GM21786 (cell line): ENCODE results near the gene CCDC148.

Experiments
- ATAC-seq: cut with Tn5 transposase; IDR thresholded peaks from one replicate; pipeline ENCODE4 v1.9.1; 2021; ENCODE audit not compliant: unreplicated experiment

The CCDC148 gene

DNA sequence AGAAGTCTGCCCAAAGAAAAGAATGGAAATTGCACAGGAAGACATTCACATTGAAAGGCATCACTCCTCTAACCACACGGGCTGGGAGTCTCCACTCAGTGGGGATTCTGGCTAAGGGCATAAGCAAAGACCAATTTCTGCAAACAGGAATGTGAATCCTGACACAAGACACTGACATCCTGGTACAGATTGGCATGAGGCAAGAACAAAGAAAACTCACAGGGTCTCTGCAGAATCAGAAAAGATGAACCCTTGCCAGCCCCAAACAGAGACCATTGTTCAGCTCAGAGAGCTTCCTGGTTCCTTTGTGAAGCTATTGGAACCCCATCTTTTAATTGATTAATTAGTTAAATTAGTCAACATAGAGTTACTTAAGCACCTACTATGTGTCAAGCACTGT, 272.6 kb downstream of the CCDC148 start:
- ATAC-seq, result no peak

DNA sequence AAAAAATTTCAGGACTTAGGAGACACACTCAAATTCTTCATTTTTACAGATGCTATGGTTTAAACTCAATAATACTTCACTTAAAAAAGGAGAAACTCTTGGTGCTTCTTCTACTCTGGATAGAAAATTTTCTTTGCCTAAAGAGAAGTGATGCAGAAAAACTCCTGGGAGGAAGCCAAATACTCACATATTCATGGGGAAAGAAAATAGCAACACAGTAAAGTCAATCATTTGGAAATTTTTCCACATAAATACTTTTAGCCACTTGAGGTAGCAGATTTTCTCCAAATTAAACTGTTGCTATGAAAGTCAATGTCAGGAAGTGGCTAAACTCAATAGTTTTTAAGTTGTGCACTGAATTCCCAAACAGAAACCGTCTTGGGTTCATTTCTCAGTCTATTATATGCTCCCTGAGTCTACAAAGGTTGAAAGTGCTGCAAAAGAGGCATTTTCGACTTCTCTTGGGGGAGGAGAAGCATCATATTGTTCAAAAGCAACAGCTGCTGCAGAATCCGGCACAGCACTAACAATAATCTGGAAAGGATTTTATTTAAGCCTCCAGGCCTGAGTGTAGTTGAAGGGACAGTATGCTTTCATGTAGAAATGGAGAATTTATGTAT, 273.8 kb downstream of the CCDC148 start:
- no peak for ATAC-seq

DNA sequence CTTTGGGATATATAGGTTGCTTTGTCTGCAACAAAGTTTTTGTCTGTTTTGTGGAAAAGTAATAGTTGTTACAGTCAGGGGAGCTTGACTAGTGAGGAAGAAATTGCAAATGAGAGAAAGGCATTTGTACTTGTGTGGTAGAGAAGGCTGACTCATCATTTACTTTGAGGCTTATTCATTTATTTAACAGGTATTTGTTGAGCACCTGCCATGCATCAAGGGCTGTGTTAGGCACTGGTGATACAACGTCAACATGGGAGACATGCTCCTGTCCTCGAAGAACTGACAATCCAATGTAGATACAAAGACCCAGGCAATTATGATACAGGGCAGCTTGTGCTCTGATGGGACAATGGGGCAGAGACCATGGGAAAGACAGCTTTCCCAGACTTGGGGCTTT, 275.4 kb downstream of the CCDC148 start:
- no peak for ATAC-seq

DNA sequence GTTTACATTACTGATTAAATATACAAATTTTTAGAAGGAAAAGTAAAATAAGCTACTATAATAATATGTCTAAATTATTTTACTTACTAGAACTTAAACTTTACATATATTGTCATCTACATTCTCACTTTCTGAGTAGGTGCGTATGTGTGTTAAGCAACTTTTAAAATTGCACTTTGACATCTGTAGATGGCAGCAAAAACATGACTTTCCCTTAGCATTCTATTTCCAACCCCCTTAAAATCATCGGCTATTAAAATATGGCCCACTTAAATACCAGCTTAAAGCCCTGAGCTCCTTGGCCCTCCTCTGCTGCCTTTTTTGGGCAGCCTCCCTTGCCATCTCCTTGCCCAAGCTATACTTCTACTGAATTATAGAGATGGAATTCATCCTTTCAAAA, 276.9 kb downstream of the CCDC148 start:
- no peak for ATAC-seq

DNA sequence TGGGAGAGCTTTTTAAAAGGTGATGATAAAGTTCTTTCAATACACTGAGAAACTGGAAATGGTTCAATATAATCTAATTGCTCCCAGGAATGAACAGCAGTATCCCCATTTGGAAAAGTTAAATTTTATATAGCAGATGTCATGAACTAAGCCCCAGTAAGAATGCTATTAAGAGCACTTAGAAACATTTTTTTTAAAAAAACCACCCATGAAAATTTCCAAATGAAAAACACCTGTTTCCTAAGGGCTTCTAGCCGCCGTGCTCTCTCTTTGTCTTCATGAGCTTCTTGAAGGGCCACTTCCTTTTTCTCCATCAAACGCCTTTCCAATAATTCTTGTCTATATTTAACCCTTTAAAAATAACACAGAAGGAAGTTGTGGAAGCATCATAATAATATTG, 277.9 kb downstream of the CCDC148 start:
- ATAC-seq, result no peak

DNA sequence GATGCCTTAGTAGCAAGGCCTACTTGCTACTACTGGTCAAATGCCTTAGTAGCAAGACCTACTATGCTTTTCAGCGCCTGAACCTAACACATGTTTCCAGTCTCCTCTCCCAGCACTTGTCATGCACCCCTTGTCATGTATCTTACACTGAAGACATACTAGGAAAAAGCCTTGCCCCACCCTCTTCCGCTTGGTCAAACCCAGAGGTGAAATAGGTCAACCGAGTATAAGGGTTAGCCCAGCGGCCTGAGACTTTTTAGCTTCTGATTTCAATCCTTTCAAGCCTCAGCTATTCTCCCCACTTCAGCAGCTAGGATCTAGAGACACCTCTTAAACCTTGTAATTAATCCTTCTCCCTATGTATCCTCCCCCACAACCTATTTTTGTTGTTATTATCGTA, 281.6 kb downstream of the CCDC148 start:
- ATAC-seq, result no peak

DNA sequence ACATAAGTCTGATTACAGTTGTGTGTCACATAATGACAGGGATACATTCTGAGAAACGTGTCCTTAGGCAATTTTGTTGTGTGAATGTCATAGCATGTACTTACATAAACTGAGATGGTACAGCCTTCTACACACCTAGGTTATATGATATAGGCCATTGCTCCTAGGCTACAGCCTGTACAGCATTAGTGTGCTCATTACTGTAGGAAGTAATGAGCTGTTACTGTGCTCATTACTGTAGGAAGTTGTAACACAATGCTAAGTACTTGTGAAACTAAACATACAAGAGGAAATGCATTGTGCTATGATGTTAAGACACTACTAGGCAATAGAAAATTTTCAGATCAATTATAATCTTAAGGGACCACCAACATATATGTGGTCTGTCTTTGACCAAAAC, 282.1 kb downstream of the CCDC148 start:
- no peak for ATAC-seq

DNA sequence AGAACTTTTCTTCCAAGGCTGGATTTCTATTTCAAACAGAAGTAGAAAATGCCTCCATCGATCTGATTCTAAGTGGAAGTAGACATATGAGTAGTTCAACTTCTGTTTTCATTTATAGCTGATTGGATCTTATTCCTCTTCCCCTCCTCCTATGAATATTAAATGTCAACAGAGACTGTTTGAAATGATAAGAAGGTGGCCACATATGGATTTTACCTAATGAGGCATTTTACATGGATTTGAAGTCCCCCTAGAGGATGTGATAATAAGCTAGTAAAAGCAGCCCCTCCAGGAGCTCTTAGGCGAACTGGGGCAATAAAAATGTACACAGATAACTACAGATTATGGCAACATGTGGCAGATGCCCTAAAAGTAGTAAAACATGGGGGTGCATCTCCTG, 283.8 kb downstream of the CCDC148 start:
- ATAC-seq, result no peak

DNA sequence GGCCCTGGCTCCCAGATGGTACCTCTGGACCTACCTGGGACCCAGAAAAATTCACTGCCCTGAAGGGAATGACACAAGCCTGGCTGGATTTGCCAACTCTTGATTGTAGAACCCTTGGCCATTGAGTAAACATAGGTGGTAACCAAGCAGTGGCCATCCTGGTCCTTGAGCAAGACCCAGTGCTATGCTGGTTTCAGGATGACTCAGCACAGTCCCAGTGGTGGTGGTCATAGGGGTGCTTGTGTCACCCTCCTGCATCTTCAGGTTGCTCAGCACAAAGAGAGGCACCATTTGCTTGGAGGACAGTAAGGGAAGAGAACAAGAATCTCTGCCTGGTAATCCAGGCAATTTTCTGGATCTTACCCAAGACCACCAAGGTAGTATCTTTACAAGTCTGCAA, 302.0 kb downstream of the CCDC148 start:
- no peak for ATAC-seq

DNA sequence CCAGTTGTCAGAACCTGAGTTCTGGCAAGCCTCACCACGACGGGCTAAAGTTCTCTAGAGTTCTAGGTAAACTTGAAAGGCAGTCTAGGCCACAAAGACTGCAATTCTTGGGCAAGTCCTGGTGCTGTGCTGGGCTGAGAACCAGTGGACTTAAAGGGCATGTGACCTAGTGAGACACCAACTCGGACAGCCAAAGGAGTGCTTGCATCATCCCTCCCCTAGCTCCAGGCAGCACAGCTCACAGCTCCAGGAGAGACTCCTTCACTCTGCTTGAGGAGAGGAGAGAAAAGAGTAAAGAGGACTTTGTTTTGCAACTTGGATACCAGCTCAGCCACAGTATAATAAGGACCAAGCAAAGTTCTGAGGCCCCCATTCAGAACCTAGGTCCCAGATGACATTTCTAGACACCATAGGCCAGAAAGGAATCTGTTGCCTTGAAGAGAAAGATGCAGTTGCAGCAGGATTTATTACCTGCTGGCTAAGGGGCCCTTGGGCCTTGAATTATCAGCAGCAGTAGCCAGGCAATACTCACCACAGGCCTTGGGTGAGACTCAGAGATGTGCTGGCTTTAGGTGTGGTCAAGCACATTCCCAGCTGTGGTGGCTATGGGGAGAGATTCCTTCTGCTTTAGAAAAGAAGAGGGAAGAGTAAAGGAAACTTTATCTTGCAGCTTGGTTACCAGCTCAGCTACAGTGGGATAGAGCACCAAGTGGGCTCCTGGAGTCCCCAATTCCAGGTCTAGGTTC, 303.1 kb downstream of the CCDC148 start:
- no peak for ATAC-seq

DNA sequence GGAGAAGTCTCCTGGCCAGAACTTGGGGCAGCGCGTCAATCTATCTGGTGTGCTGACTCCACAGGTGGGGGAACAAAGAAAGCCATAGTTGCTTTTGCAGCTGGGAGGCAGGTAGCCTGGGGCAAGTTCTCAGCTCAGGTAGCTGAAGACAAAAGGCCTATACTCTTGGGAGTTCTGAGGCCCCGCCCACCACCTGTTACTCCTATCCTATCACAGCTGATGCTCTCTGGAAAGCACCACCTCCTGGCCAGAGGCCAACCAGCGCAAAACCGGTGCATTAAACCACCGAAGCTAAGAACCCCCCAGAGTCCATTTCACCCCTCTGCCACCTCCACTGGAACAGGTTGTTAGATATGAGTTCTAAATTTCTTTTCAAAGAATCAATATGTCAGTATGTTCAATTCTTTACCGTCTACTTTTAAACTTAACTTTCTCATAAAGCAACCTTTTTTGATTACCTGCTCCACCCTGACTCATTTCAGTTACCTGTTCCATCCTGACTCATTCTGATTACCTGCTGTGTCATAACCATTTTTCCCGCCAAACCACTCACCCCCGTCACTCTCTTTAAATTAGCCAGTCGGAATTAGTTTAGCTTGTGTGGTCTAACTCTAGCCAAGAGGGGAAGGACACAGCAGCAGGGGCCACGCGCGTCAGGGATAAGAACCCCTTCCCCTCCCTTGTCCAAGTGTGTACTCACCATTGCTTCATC, 311.5 kb downstream of the CCDC148 start:
- ATAC-seq, result no peak

DNA sequence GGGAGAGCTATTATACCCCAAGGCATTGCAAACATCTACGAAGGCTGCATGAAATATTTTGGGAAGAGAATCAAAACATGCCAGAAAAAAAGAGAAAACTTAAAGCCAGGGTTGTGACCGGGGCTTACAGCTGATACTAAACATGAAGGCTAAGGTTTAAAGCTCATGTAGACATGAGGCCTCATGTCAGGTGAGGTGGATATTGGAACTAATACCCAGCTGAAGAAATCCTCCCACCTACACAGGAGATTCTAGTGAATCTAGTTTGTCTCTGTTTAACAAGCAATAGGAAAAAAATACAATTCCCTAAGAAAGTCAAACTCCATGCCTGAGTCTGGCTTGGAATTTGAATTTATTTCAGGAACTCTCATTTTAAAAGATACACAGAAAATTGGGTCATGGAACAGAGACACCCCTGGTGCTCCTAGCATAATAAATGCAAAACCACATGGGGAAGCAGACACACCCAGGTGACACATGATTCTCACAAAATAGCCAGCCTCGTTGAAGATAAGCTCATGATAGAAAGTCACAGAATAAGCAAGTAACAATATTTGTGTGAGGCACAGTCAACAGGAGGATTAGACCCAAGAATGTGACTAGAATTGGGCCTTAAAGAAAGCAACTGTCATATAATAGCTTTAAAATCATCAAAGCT, 312.7 kb downstream of the CCDC148 start:
- no peak for ATAC-seq

DNA sequence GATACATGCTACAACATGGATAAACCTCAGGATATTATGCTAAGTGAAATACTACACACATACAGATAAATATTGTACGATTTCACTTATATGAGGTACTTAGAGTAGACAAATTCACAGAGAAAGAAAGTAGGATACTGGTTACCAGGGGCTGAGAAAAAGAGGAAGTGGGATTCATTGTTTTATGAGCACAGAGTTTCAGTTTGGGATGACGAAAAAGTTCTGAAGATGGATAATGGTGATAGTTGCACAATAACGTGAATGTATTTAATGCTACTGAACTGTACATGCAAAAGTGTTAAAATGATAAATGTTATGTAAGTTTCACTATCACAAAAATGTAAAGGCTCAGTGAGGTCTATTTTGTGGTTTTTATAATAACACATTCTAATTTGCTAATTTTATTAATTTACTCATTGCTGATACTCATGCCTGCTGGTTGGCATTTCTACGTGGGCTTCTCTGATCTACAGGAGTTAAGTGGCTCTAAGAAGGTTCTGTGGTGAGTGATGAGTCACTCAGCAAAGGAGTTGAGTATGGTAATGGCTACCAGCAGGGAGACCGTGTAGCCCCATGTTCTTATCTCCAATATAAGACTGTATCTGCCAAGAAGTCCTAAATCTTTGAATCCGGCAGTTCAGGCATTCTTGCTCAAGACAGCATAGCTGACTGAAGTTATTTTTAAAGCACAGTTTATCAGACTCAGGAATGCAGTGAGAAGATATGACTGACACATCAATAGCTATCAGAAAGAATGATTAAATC, 313.8 kb downstream of the CCDC148 start:
- no peak for ATAC-seq

DNA sequence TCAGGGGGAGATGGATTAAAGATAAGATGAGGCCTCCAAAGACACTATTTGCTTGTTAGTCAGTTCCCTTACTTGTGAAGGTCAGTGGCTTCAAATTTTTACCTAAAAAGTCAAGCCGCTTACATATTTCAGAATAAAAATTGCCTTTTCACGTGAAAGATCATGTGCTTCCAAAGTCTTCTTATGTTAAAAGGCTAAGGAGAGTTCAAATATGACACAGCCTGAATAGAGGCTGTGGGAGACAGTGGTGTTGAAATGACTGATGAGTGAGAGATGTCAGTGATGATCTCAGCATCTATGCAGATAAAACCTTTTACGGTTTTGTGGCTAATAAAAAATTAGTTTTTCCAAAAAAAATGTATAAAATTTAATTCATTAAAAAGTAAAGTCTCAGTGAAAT, 314.4 kb downstream of the CCDC148 start:
- no peak for ATAC-seq

DNA sequence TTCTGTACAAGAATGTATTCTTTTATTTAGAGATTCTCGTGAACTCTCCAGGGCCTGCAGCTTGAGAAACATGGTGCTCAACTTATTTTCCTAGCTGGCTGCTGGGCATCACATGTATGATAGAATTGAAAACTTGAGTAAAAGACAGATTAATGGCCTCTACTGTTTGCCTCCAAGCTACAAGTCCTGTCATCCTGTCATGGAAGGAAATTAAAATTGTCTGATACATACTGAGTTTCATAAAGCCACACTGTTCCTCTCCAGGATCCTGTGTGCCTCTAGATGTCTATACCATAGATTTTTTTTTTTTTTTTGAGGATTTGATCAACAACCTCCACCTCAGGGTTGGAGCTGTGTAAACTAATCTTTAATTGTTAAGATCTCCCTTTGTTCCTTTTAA, 316.4 kb downstream of the CCDC148 start:
- no peak for ATAC-seq

DNA sequence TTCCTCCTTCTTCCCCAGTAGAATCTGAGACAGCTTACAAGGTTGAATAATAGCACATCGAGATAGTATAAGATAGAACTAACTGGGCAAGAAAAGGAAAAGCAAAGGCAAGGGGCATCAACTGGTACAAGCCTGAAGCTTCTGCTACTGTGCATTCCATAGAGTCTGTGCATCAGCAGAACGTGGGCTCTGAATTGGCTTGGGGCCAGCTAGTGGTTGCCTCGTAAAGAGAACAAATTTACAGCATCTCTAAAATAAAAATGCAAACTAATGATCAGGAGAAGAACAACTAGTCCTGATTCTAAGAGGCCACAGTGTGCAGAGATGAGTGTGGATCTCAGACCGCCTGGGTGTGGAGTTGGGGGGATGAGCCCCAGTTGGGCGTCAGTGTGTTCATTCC, 318.3 kb downstream of the CCDC148 start:
- no peak for ATAC-seq

DNA sequence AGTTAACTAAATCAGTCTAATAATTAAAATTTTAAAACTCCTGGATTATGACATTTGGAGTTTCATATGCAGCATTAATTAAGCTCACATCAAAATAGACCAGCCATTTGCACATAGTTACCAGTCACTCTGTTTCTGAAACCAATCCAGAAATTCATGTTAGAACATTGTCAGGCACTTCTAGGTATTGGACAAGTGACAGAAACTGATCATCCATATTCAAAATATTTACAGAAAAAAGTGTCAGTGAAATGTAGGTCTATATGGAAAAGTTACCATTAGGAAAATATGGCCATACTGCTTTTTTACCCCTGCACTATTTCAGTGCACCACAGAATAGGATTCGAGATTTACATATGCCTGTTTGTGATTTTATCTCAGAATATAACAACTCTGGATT, 321.5 kb downstream of the CCDC148 start:
- ATAC-seq, result no peak

DNA sequence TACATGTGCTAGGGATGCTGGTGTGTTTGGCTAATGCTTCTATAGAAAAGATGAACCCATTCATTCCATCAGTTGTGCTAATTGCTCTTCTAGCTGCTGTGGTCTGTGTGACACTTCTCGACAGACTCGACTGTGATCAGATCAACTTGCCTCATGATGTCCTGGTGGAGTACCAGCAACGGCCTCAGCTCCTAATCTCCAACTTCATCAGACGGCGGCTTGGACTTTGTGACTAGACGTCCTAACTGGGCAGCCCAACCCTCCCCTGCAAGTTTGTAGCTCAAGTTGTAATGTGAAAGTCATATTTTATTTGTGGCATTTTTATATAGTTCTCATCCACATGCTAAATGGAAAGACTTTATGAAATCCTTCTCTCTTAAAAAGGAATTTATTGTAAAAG, 321.9 kb downstream of the CCDC148 start:
- no peak for ATAC-seq

DNA sequence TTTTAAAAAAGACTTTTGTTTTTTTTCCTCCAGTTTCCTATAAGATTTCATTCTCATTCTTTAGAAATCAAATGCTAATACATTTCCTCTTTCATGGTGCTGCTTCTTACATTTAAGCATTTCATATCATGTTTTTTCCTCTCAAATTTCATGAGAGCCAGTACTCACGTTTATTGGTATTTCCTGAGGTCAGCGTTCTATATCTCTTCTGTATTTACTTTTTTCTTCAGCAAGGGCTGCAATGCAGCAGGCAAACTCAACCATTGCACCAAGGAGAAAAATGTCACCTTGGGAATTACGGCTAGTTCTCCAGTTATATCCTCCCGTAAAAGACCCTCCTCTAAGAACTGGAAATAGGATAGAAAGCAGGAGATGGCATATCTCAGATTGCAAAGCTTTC, 322.5 kb downstream of the CCDC148 start:
- ATAC-seq, result no peak

DNA sequence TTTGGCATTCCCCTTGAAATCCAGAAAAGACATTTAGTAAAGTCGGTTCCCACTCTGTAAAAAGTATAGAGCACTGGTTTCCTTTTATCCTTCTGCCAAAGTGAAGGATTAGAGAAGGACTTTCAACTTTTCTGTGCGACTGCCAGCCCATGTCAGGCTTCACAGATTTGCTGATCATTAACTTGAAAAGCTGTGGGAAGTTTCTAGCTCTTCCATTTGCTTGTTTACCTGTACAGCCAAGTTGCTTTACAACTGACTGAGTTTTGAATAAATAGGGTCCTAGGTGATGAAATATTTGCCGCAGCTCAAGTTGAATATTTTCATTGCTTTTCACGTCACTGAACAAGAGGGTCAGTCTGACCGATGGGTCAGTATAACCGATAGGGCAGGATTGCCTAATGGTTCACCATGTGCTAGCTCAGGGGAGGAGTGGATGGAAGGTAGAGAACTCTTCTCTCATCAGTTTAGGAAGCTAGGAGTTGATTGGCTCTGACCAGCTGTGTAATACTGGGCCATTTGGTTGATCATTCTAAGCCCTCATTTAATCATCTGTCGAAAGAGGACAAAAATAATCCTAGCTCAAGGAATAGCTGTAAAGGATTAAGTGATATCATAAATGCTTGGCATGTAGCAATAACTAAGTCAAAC, 324.5 kb downstream of the CCDC148 start:
- ATAC-seq, result no peak

DNA sequence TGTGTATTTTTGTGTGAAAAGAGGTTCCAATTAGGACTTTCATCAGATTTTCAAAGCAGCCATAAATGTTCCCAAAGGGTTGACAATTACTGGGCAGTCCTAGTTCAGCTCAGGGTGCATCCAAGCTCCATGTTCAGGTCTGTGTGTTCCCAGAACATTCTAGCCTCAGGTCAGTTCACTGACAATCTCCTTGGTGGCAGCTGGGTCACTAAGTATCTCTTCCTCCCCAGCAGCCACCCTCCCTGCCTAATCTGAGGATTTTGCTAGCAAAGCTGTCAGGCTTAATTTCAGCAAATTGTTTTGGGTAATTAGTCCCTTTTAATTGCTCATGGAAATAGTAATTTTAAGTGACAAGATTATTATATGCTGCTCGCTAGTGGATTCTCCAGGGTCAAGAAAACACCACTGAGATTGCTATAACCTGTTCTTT, 325.1 kb downstream of the CCDC148 start:
- ATAC-seq, result no peak
